Measurements from ENCODE around the gene IQGAP2. TPM values are rescaled to one million over a fixed set of nuclear protein-coding genes. Genes with fewer than 3 reads are reported as not detected.

IQGAP2 gene
- polyA plus RNA-seq, 1 donor (not counting 4 experiments of a cell fraction or from before 2014, with no cell fraction given) = 0.14 TPM

DNA sequence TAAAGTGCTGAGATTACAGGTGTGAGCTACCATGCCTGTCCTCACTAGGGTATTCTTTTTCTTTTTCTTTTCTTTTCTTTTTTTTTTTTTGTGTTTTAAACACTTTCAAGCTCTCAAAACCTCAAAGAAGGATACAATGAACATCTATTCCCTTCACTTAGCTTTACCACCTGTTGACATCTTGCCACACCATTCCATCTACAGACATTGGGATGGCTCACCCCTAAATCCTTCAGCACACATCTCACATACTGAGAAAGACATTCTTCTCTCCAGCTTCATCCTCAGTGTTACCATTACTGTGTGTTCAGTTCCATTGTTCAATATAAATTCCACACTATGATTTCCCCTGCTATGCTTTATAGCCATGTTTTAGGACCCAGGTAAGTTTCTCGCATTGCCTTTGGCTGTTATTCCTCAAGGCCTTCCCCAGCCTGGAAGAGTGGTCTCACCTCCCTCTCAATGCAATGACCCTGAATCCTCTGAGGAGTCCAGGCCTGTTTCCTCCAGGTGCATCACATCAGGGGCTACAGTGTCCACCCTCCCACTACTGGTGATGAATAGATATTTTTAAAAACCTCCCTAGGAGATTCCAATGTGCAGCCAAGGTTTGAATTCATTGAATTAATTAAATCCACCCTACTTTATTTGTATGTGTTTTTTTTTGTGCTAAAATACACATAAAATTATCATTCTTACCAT is 16.7 kb downstream of the IQGAP2 start:
- FAIRE-seq (no peak), DNase-seq (ENCODE audit: low read depth, low spot score) (no peak)
- Histone ChIP-seq H3K4me2 (ENCODE audit: control insufficient read depth, extremely low read depth, insufficient read depth, low read depth, low read length) (no peak overlapping the region), H3K4me1 (ENCODE audit: control insufficient read depth, extremely low read depth, insufficient read depth, low read length) (no peaks in the 10 kb centered on the region), H3K9me3 (ENCODE audit: control insufficient read depth, low read depth, low read length) (no peaks in the 10 kb centered on the region), H3K27me3 (ENCODE audit: control insufficient read depth, extremely low read depth, insufficient read depth, low read length) (no peaks in the 10 kb centered on the region), H3K79me2 (ENCODE audit: control insufficient read depth, insufficient read depth, low read length) (no peaks in the 10 kb centered on the region), H3K9ac (ENCODE audit: control insufficient read depth, extremely low read depth, insufficient read depth, low read length) (no peak overlapping the region), H3K9me1 (ENCODE audit: control insufficient read depth, extremely low read depth, insufficient read depth, low read length) (no peaks in the 10 kb centered on the region), H3K4me3 (ENCODE audit: control insufficient read depth in 2 of 3, extremely low read depth in 1 of 3, insufficient read depth in 2 of 3, low read depth in 1 of 3, low read length in 3 of 3) (no peak overlapping the region), H3K36me3 (ENCODE audit: control insufficient read depth in 2 of 2, extremely low read depth in 1 of 2, insufficient read depth in 2 of 2, low read length in 2 of 2) (no peaks in the 10 kb centered on the region), H2AFZ (ENCODE audit: control insufficient read depth, low read length) (no peak overlapping the region), H3K27ac (ENCODE audit: control insufficient read depth, insufficient read depth, low read length) (no peak overlapping the region), H4K20me1 (ENCODE audit: control insufficient read depth, extremely low read depth, insufficient read depth, low read length) (no peaks in the 10 kb centered on the region)
- TF ChIP-seq EZH2 (IDR thresholded peaks at IDR 0.05; ENCODE audit: low read length) (no peak), CTCF (optimal IDR thresholded peaks at IDR 0.05 in 1 of 3, IDR thresholded peaks at IDR 0.05 in 1 of 3, conservative IDR thresholded peaks at IDR 0.05 in 1 of 3; ENCODE audit: extremely low read depth in 1 of 3, insufficient read depth in 2 of 3, low read length in 3 of 3) (no peak)
- dilution Hi-C loops (cut with MboI; ENCODE audit: extremely low pct_ligation_motif_present, low sequenced_read_pairs) = no loop called here

DNA sequence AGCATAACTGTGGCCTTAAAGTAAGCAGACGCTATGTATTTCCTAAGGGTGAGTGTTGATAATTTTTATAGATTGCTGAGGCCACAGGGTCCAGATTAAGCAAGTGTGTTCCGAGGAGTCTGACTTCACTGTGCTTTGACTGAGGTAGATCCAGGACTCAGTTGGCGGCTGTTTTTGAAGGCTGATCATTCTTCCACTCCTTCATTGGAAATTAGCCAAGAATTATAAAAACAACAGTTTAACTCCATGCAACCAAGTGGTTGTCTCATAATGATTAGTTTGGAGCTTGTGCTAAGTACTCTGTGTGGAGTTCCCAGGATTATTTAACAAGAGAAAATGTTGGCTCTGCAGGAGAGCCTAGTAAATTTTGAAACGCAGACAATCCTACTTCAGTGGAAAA is 19.1 kb downstream of the IQGAP2 start:
- H3K9ac ChIP-seq (ENCODE audit: control insufficient read depth, extremely low read depth, insufficient read depth, low read length) = no peak overlapping the region
- no peaks in the 10 kb centered on the region for H3K9me3 ChIP-seq (ENCODE audit: control insufficient read depth, low read depth, low read length)
- H3K4me1 ChIP-seq (ENCODE audit: control insufficient read depth, extremely low read depth, insufficient read depth, low read length) = no peaks in the 10 kb centered on the region
- H2AFZ ChIP-seq (ENCODE audit: control insufficient read depth, low read length) = no peak overlapping the region
- H3K36me3 ChIP-seq (ENCODE audit: control insufficient read depth in 2 of 2, extremely low read depth in 1 of 2, insufficient read depth in 2 of 2, low read length in 2 of 2) = no peaks in the 10 kb centered on the region
- no peaks in the 10 kb centered on the region for H3K27me3 ChIP-seq (ENCODE audit: control insufficient read depth, extremely low read depth, insufficient read depth, low read length)
- dilution Hi-C loops (cut with MboI; ENCODE audit: extremely low pct_ligation_motif_present, low sequenced_read_pairs) = no loop called here
- no peak for TF ChIP-seq CTCF (optimal IDR thresholded peaks at IDR 0.05 in 1 of 3, IDR thresholded peaks at IDR 0.05 in 1 of 3, conservative IDR thresholded peaks at IDR 0.05 in 1 of 3; ENCODE audit: extremely low read depth in 1 of 3, insufficient read depth in 2 of 3, low read length in 3 of 3)
- TF ChIP-seq EZH2 (IDR thresholded peaks at IDR 0.05; ENCODE audit: low read length) = no peak
- DNase-seq (ENCODE audit: low read depth, low spot score) (no peak), FAIRE-seq (no peak)
- no peaks in the 10 kb centered on the region for H4K20me1 ChIP-seq (ENCODE audit: control insufficient read depth, extremely low read depth, insufficient read depth, low read length)
- H3K4me3 ChIP-seq (ENCODE audit: control insufficient read depth in 2 of 3, extremely low read depth in 1 of 3, insufficient read depth in 2 of 3, low read depth in 1 of 3, low read length in 3 of 3) = no peak overlapping the region
- H3K79me2 ChIP-seq (ENCODE audit: control insufficient read depth, insufficient read depth, low read length) = no peaks in the 10 kb centered on the region
- no peaks in the 10 kb centered on the region for H3K9me1 ChIP-seq (ENCODE audit: control insufficient read depth, extremely low read depth, insufficient read depth, low read length)
- no peak overlapping the region for H3K4me2 ChIP-seq (ENCODE audit: control insufficient read depth, extremely low read depth, insufficient read depth, low read depth, low read length)
- no peak overlapping the region for H3K27ac ChIP-seq (ENCODE audit: control insufficient read depth, insufficient read depth, low read length)

All from keratinocyte (primary cell).